Forelimb muscle (tissue), 1 donor: ENCODE results near the gene NID2. TPM values are rescaled to one million over a fixed set of nuclear protein-coding genes. Genes with fewer than 3 reads are reported as not detected.

ENCODE experiments used
- DNase-seq: peaks from one replicate; pipeline ENCODE4 v3.0.0-alpha.2; 2013; ENCODE audit warnings: low read depth
- polyA plus RNA-seq: library from polyadenylated mRNA; unstranded; fragments of 120-200 nt; gene quantifications from one replicate; pipeline ENCODE4 v1.2.1, GENCODE V29; 2013; ENCODE audit not compliant: insufficient read length

The NID2 gene
- polyA plus RNA-seq, 1 donor = 71.7 TPM

- no peak for DNase-seq
These were observed 65.5 kb downstream of the NID2 start for GRCh38 chr14:52003324-52003723.

DNA sequence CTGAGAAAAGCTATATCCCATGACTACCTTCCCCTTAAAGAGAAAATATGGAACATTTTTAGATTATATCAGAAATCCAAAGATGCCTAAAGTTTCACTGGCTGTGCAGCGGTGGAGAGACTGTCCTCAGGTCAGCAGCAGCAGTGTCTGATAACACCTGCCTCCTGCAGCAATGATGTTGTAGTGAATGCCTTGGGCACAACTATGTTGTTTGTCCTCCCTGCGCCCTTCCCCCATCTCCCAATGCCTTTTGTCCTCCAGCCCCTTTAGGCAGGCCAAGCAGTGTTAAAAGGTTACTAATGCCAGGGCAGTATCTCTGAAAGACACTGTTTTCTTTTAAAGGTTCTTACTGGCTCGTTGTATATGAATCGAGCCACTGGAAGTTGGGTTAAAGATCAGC, 66.3 kb downstream of the NID2 start:
- no peak for DNase-seq

DNA sequence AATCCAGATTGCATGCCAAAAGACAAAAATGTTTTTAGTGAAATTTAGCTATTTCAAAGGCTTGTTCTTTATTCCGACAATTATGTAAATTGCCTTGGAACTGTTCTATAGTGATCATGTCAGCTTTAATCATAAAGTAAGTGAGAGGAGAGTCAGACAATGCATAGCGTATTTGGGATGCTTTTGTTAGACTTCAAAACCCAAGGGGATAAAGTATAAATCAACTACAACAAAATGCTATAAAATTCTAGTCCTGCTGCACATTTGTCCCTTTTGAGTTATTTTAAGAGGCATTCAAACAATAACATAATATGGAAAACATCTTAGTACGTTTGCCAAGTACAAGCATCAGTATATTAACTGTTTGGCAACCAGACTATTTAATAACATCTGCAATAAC, 68.2 kb downstream of the NID2 start:
- DNase-seq = no peak

- DNase-seq = no peak
These were observed 68.8 kb downstream of the NID2 start for GRCh38 chr14:52000019-52000582.

GRCh38 chr14:51999084-51999483, 69.8 kb downstream of the NID2 start:
- no peak for DNase-seq

DNA sequence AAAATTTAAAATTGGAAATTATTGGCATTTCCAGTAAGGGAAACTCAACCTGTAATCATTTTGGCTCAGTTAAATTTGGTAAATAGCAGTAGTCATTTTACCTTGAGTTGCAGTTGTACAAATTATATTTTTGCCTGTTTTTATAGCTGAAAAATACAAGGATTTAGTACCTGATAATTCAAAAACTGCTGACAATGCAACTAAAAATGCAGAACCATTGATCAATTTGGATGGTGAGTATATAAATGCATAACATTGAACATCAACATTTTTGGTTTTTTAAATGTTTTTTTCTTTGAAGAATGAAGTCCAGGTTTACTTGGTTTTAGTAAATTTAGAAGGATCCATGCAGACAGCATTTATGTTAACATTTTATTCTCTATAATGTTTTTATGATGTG, 70.5 kb downstream of the NID2 start:
- no peak for DNase-seq

DNA sequence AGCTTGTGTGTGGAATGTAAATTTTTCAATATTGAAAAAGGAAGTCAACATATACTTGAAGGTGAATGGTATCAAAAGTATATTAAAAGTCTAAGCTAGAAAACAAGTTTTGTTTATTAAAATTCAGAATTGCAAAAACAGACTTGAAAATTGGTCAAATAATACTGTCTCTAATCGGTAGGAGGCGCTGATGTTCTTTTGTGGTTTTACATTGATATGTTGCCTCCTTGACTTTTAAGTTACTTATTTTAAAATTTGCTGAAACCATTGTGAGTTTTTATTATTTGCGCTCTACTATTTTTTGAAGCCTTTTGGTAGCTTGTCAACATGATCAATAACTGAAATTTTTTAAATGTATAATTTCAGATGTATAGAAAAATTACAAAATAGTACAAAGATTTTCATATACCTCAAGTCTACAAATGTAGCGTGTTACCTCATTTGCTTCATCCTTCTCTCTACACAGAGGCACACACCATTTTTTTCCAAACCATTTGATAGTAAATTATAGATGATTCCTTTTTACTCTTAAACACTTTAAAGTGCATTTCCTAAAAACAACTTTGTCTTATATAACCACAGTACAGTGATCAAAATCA, 72.6 kb downstream of the NID2 start:
- DNase-seq = no peak

DNA sequence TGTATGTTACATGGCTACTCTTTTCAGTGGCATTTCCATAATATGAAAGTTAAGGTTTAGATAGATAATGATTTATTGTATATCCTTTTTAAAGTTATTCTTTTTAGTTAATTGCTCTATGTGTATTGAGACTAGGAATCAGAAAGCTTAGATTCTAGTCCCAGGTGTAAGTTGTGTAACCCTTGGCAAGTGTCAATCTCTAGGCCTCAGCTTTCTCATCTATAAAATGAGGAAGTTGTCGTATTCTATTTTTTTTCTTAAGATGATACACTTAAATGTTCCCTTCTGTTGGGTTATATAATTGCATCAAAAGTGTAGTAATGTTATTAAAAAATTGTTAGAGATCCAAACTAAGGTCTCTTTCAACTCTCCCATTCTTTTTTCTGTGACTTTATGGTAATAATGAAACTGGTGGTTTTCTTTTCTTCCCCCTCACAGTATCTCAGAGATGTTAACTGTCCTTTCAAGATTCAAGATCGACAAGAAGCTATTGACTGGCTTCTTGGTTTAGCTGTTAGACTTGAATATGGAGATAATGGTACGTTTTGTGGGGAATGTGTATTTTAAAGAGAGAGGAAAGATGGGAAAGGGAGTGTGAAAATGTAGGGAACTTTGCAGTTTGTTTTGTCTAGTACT, 75.5 kb downstream of the NID2 start:
- no peak for DNase-seq

DNA sequence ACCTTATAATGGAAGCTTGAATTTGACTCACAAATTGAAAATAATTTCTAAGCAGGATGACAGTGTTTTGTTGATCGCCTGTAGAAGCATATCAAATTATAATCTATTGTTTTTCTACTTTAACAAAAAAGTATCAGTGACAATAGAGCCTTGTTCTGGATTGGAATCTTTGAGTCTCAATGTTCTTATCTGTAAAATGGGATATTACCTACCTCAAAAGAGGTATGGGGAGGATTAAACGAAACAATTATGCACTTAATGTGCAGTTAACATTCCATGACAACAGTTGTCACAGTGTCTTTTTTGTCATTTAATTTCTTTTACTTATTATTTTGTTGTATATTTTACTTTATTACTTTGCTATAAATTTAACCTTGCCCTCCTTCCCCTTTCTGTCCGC, 78.4 kb downstream of the NID2 start:
- DNase-seq = no peak

GRCh38 chr14:51989293-51990234, 79.3 kb downstream of the NID2 start, which contains the start of gene RTRAF:
TSS of gene RTRAF (plus strand) at chr14:51989546. CDS start at chr14:51989640, 94 bp downstream.
- DNase-seq = peak; percentile 89

GRCh38 chr14:51988221-51988620, 80.6 kb downstream of the NID2 start:
- no peak for DNase-seq

- no peak for DNase-seq
These were observed 87.5 kb downstream of the NID2 start for GRCh38 chr14:51981218-51981854.

GRCh38 chr14:51979088-51979709, 89.7 kb downstream of the NID2 start:
- peak; percentile 53 for DNase-seq

GRCh38 chr14:51978681-51979085, 90.2 kb downstream of the NID2 start:
- no peak for DNase-seq

DNA sequence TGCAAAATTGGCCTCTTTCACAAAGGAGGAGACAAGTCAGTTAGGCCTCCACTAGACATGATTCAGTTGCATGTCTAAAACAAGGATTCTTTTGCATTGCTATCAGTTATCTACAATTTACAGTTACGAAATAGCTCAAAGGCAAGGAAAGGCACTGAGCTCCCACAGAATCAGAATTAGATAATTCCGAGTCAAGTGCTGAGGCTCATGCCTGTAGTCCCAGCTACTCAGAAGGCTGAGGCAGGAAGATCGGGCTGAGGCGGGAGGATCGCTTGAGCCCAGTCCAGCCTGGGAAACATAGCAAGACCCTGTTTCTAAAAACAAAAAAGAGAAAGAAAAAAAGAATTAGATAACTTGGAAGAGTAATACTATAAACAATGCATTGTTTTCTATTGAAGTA, 91.8 kb downstream of the NID2 start:
- no peak for DNase-seq

GRCh38 chr14:51972566-51972965, 96.3 kb downstream of the NID2 start:
- DNase-seq = no peak

DNA sequence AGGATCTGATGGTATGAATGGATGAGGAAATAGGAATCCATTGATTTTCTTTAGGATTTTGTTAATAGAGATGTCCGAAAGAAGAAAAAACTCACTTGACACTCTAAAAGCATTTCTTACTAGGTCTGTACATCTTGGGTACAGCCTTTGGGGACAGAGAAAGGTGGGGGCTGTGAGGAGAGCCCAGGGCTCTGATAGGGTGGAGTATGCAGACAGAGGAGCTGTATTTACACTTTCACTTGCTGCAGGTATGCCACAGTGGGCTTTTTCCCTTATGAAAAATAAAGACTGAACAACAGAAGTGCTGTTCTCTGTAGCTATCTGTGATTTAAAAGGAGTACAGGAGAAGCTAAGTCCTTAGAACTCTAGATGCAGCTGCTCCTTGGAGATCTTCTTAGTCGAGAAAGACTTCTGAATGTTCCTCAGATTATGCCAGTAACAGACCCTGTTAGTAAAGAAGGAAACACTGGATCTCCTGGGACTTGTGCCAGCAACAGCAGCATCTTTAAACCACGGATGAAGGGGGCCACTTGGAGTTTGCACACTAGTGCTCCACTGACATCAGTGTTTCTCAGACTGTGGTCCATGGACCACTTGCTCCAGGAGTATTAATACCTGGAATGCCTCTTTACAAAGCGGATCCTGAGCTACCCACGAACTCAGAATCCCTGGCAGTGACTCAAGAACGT, 98.9 kb downstream of the NID2 start:
- no peak for DNase-seq

DNA sequence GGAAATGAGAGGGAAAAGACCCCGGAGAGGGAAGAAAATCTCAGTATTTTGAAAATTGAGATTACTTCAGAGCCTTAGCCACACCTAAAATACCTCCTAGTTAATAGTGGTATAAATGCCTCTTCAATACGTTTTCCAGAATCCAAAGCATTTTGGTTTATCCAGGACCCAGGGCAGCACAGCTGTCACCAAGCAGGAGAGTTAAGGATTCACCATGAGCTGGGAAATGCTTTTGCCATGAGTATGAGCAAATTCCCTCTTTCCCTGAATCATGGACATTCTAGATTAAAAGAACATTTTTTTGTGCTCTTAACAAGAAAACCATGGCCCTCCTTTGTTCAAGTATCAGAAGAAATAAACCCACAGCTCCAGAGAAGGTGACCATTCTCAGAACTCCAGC, 101.3 kb downstream of the NID2 start:
- DNase-seq = no peak

- peak; percentile 54 for DNase-seq
These were observed 105.6 kb downstream of the NID2 start for GRCh38 chr14:51963286-51963685.

DNA sequence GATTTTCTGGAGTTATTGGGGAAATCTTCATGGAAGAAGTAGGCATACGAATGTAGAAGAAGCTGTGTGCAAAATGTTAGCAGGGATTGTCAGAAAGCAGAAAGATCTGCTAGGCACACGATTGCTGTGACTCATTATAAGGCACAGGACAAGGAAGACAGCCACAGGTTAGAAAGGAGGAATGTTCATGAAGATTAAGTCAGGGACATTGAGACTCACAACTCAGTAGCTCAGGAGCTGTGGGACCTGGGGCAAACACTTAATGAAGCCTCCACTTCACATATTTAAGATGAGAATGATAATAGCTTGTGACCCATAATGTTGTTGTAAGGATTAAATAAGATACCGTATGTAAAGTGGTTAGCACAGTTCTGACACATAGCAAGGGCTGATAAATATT, 106.1 kb downstream of the NID2 start:
- DNase-seq = no peak

- DNase-seq = no peak
These were observed 108.0 kb downstream of the NID2 start for GRCh38 chr14:51960866-51961265.
